Activated T-cell treated with anti-CD3 and anti-CD28 coated beads for 24 hours (primary cell): Measurements from ENCODE around the gene RET.

Source experiments
- DNase-seq: peaks from one replicate; pipeline ENCODE4 v3.0.0-alpha.2; 2020; ENCODE audit warnings: low read depth

RET gene

GRCh38 chr10:43170491-43170890 lies 93.6 kb downstream of the RET start:
- no peak for DNase-seq

- no peak for DNase-seq
These were observed 95.8 kb downstream of the RET start for GRCh38 chr10:43172645-43173044.

DNA sequence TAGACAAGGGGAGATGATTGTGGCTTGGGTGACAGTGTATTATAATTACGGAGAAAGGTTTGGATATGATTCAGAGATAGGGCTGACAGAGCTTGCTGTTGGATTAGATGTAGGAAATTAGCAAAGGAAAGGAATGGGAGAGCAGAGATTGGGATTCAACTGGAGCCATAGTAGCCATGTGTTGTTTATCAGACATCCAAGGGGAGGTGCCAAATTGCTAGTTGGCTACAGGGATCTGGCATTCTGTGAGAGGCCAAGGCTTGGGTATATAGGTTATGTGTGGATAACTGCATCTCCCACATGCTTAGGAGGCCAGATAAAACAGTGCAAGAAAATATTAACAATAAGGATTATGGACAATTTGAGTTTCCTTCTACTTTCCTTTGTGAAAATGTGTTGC lies 96.3 kb downstream of the RET start:
- no peak for DNase-seq

DNA sequence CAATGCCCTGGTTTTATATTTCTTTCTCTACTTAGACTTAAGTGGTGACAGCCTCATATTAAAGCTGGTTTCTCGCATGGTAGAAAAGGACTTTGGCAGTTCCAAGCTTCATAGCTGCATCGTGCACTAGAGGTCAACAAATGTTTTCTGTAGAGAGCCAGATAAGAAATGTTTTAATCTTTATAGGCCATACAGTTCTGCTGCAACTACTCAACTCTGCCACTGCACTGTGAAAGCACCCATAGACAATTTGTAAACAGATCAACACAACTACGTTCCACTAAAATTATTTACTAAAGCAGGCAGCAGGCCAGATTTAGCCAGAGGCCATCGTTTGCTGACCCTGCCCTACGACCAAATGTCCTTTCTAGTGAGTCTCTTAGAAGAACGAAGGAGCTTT lies 98.1 kb downstream of the RET start:
- no peak for DNase-seq

- DNase-seq, result no peak
These were observed 99.4 kb downstream of the RET start for GRCh38 chr10:43176271-43176670.

DNA sequence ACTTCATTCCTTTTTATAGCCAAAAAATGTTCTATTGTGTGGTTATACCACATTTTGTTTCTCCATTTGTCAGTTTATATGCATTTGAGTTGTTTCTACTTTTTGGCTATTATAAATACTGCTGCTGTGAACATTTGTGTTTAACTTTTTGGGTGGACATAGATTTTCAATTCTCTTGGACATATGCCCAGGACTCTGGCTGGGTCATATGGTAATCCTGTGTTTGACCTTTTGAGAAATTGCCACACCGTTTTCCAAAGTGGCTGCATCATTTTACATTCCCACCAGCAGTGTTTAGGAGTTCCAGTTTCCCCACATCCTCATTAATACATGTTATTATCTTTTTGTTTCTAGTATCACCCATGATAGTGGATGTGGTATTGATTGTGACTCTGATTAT lies 100.7 kb downstream of the RET start:
- no peak for DNase-seq
